Stimulated activated CD4-positive, alpha-beta T cell treated with anti-CD3 and anti-CD28 coated beads, Interleukin-1b, Interleukin-23, amount 100 ng/mL, for 1 hour (primary cell): ENCODE results near the gene ZNF880.
"Not testable (repeated sequence)": the region's sequence is repeated elsewhere in the genome, so short reads cannot be mapped to it uniquely, and the experiment has no call there.

Source experiments
- DNase-seq, 2 donors: peaks; one replicate each; pipeline ENCODE4 v3.0.0-alpha.2; 2020; ENCODE audit warnings: low read depth in 2 of 2

ZNF880 gene

DNA sequence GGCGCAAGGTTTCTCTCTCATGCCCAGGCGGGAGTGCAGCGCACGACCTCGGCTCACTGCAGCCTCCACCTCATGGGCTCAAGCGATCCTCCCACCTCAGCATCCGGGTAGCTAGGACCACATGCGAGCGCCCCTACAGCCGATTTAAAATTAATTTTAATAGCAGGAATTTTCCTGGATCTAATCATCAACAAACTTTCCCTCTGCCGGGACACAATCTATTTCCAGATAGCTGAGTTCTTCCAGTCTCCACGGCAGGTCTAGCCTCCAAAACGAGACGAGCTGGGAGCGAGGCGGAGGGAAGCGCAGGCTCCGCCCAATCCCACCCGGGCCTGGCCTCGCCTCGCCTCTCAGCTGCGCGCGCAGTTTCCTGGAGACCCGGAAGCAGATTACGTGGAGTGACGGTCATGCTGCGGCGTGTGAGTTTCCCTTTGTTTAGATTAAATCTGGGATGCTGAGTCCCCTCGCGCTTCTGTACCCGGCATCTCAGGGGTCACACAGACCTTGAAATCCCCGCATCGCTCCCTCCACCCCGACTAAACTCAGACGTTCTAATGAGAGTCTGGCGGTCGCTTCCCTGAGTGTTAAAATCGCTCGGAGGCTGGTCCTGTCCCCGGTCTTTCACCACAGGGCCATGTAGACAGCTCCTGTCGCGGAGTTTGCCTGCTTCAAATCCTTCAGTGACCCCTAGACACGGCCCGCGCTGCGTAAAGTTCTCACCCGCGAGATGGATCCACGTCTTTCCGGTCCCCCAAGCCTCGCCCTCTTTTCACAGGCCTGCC, at the start of gene ZNF880:
Gene ZNF880 (plus strand): TSS at position 365 of the 782 bp plus-strand sequence. CDS start 43 bp downstream, at position 408.
- DNase-seq = peak; percentile 73 to 86

DNA sequence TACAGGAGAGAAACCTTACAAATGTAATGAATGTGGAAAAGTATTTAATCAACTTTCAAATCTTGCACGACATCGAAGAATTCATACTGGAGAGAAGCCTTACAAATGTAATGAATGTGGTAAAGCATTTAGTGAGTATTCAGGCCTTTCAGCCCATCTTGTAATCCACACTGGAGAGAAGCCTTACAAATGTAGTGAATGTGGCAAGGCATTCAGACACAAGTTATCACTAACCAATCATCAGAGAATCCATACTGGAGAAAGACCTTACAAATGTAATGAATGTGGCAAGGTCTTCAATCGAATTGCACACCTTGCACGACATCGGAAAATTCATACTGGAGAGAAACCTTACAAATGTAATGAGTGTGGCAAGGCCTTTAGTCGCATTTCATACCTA, 47.3 kb upstream of the ZNF880 start:
- no peak for DNase-seq

DNA sequence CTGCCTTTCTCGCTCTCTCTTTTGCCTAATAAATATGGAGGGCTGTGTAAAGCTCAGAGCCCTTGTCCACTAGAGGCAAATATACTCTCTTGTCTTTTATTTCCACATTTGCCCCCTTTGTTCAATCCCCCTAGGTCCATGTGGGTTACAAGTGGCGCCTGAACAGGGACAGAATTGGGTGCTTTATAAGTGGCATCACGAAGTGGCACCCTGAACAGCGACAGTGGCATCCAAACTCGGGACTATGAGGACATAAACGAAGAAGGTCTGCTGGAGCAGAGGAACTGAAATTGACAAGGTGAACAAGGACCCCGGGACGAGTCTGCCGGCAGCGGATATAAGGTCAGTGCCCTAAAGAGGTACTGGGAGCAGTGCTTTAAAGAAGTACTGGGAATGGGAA, 38.0 kb upstream of the ZNF880 start:
- no peak for DNase-seq

DNA sequence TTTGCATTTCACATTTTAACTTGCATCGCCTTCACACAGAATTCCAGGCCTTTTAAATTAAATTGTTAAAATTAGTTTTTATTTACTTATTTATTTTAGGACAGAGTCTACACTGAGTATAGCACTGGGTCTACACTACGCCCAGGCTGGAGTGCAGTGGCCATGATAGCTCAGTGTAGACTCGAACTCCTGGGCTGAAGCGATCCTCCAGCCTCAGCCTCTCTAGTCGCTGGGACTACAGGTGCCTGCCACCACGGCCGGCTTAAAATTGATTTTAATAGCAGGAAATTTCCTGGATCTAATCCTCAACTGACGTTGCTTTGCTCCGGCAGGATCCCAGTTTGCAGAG, 34.0 kb upstream of the ZNF880 start:
- DNase-seq = no peak

- peak; percentile 60 to 79 for DNase-seq
These were observed 33.5 kb upstream of the ZNF880 start, which contains the start of gene ZNF610 for GRCh38 chr19:52336117-52336790. Gene ZNF610, plus strand, starts transcription at chr19:52336243. Its CDS starts 12,930 bp downstream, at chr19:52349173.

GRCh38 chr19:52336791-52337381, 32.8 kb upstream of the ZNF880 start:
- no peak for DNase-seq

- DNase-seq = not testable (repeated sequence)
These were observed 30.7 kb upstream of the ZNF880 start for GRCh38 chr19:52339022-52339421.

- DNase-seq = peak in 1 of 2 donors; percentile 8
These were observed 26.2 kb upstream of the ZNF880 start for GRCh38 chr19:52343548-52343947.

DNA sequence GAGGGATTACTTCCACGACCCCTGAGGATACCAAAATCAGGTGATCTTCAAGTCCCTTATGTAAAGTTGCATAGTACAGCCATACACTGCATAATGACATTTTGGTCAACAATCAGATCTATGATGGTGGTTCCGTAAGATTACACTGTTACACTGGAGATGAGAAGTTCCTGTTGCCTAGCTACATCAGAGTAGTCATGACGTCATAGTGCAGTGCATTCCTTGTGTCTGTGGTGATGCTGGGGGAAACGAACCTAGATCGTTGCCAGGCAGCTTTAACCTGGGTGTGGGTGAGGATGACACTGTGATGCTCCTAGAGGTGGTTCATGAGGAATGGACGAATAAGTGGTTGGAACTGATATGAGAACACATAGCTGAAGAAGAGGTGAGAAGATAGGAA, 24.6 kb upstream of the ZNF880 start:
- DNase-seq = no peak

- no peak for DNase-seq
These were observed 18.2 kb upstream of the ZNF880 start for GRCh38 chr19:52351512-52351911.

DNA sequence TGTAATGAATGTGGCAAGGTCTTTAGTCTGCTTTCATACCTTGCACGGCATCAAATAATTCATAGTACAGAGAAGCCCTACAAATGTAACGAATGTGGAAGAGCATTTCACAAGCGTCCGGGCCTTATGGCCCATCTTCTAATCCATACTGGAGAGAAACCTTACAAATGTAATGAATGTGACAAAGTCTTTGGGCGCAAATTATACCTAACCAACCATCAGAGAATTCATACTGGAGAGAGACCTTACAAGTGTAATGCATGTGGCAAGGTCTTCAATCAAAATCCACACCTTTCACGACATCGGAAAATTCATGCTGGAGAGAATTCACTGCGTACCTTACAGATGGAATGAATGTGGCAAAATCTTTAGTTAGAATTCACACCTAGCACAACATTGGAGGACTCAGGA, 3.3 kb upstream of the ZNF880 start:
- no peak for DNase-seq

DNA sequence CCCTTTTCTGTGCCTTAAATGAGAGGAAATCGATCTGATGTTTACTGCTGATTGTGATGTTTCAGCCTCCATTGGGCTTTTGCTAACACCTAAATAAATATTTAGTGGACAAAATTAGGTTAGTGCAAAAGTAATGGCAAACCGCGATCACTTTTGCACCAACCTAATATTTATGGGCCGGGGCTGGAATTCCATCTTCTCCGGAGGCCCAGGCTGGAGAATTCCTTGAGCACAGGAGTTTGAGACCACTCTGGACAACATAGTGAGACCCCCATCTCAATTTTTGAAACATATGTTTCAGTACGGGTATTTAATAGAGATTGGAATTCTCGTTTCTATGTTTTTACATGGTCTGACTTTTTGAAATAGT, 603 bp downstream of the ZNF880 start:
- no peak for DNase-seq

DNA sequence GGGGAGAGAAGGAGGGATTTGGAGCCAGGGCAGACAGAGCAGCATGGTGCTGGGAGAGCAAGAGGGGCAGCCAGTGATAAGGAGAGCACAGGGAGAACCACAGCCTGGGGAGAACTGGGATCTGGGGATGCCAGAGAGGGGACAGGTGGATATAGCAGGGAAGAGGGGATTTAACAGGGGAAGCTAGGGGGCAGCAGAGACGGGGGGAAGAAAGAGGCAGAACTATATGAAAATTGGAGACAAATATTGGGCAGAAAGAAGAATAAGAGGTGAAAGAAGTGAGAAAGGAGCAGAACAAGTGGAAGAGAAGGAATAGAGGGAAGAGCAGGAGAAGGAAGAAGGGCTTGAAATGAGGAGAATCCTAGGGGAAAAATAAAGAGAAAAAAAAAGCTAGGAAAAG, 21.4 kb downstream of the ZNF880 start:
- DNase-seq = no peak

DNA sequence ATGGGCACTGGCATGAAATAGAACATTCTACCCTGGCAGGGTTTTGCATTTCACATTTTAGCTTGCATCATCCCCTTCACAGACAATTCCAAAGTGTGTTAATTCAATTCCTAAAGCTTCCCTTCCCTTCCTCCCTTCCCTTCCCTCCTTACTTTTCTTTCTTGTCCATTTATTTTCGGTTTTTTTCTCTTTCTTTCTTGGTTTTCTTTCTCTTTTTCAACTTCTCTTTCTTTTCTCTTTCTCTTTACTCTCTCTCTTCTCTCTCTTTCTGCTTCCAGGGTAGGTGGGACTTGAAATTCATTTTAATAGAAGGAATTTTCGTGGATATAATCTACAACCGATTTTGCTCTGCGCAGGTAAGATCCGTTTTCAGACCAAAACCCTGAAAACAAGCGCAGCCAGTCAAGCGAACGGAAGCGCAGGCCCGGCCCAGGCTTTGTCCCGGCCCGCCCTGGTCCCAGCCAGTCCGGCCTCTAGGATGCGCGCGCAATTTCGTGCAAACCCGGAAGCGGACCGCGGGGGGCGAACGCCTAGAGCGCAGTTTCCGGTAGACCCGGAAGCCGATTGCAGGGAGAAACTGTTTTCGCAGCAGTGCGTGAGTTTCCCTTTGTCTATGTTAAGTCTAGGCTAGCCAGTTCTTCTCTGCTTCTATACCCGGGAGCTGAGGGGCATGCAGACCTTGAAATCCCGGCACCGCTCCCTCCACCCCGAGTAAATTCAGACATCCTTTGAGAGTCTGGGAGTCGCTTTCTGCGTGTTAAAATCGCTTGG, 27.8 kb downstream of the ZNF880 start, which contains the start of gene ZNF528:
Gene ZNF528 (plus strand): TSS at position 540 of the 771 bp plus-strand sequence. CDS start 4,165 bp downstream, outside the sequence.
- peak; percentile 77 to 88 for DNase-seq

DNA sequence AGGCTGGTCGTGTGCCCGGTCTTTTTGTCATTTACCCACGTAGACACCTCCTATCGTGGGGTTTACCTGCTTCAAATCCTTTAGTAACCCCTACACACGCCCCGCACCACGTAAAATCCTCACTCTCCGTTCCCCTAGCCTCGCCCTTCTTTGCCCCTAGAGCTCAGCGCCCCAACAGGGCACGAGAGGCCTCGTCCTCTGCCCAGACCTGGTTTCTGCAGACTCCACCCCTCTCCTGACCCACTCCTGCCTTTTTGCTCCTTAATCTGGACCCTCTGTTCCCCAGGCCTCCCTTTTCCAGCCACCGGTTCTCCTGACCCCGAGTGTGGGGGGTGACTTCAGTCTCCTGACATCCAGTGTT, 28.3 kb downstream of the ZNF880 start:
- no peak for DNase-seq

DNA sequence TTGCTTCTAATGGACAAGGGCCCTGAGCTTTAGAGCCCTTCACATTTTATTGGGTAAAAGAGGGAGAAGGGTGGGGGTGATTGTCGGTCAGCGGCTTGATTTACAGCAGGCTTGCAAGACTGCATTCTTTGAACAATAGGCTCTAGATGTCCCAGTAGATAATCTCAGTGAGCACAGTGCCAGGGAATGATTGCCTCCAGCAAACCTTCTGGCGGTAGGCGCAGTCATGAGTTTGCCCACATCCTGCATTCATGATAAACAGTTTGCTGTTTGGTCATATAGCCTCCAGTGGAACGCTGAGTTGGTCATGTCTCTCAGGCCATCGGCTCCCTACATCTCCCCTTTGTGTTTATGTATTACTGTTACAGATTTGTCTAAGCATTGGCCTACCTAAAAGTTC, 40.6 kb downstream of the ZNF880 start:
- DNase-seq = no peak

GRCh38 chr19:52415711-52416110, 46.0 kb downstream of the ZNF880 start:
- DNase-seq = no peak

- no peak for DNase-seq
These were observed 59.2 kb downstream of the ZNF880 start, which contains the start of gene ZNF534 for GRCh38 chr19:52428937-52429336. Gene ZNF534, plus strand, starts transcription at chr19:52429148. Its CDS starts 2,327 bp downstream, at chr19:52431475.
